ENCODE measurements around the gene ANKRD31.
A peak's percentile ranks its signal among the peaks of the same experiment; 100 is the strongest.

Gene ANKRD31

GRCh38 chr5:75043633-75044264, 192.9 kb downstream of the ANKRD31 start:
- DNase-seq = no peak

- no peak for DNase-seq
Observed at GRCh38 chr5:75042522-75042921, 194.2 kb downstream of the ANKRD31 start.

- DNase-seq = no peak
Observed at GRCh38 chr5:75040973-75041372, 195.7 kb downstream of the ANKRD31 start.

- peak in 4 of 56 donors; percentile 4 to 30 (median 23) for DNase-seq
Observed at GRCh38 chr5:75037106-75037505, 199.6 kb downstream of the ANKRD31 start.

GRCh38 chr5:75034137-75034739, 202.4 kb downstream of the ANKRD31 start:
- DNase-seq = no peak

- DNase-seq = no peak
Observed at GRCh38 chr5:75031366-75031765, 205.3 kb downstream of the ANKRD31 start.

GRCh38 chr5:75028090-75028489, 208.6 kb downstream of the ANKRD31 start:
- no peak for DNase-seq

- DNase-seq = no peak
Observed at GRCh38 chr5:75023368-75024159, 213.1 kb downstream of the ANKRD31 start.

GRCh38 chr5:75021800-75022199, 214.9 kb downstream of the ANKRD31 start:
- DNase-seq = no peak

- peak in 4 of 56 donors; percentile 1 to 10 (median 6) for DNase-seq
Observed at GRCh38 chr5:75021219-75021618, 215.5 kb downstream of the ANKRD31 start.

- DNase-seq = no peak
Observed at GRCh38 chr5:75020016-75020656, 216.5 kb downstream of the ANKRD31 start.

- DNase-seq = no peak
Observed at GRCh38 chr5:75018805-75019587, 217.7 kb downstream of the ANKRD31 start.

All from amygdala (tissue), 56 donors.